GM21360 (cell line): ENCODE results near the gene SNAPC4.
"Not testable (repeated sequence)": the region's sequence is repeated elsewhere in the genome, so short reads cannot be mapped to it uniquely, and the experiment has no call there.

Experiments
- ATAC-seq: cut with Tn5 transposase; IDR thresholded peaks from one replicate; pipeline ENCODE4 v1.9.1; 2021; ENCODE audit warnings: mild to moderate bottlenecking, moderate library complexity; ENCODE audit not compliant: unreplicated experiment

The SNAPC4 gene

GRCh38 chr9:136433043-136433715 is 33.2 kb upstream of the SNAPC4 start:
- ATAC-seq: no peak

- ATAC-seq: no peak
These were observed 32.6 kb upstream of the SNAPC4 start for GRCh38 chr9:136432591-136432990.

- no peak for ATAC-seq
These were observed 31.9 kb upstream of the SNAPC4 start for GRCh38 chr9:136431782-136432350.

GRCh38 chr9:136430588-136431234 is 30.7 kb upstream of the SNAPC4 start:
- no peak for ATAC-seq

GRCh38 chr9:136429683-136430491 is 29.9 kb upstream of the SNAPC4 start:
- no peak for ATAC-seq

- no peak for ATAC-seq
These were observed 29.2 kb upstream of the SNAPC4 start for GRCh38 chr9:136429075-136429628.

GRCh38 chr9:136426787-136427186 is 26.8 kb upstream of the SNAPC4 start:
- no peak for ATAC-seq

- not testable (repeated sequence) for ATAC-seq
These were observed 25.4 kb upstream of the SNAPC4 start for GRCh38 chr9:136425367-136425766.

GRCh38 chr9:136424750-136425362 is 24.9 kb upstream of the SNAPC4 start:
- ATAC-seq: no peak

GRCh38 chr9:136423432-136424146 is 23.6 kb upstream of the SNAPC4 start:
- ATAC-seq: no peak

- ATAC-seq: no peak
These were observed 22.9 kb upstream of the SNAPC4 start for GRCh38 chr9:136422876-136423275.

- ATAC-seq: no peak
These were observed 21.8 kb upstream of the SNAPC4 start for GRCh38 chr9:136421791-136422190.

- no peak for ATAC-seq
These were observed 19.1 kb upstream of the SNAPC4 start for GRCh38 chr9:136419092-136419420.

- ATAC-seq: no peak
These were observed 18.5 kb upstream of the SNAPC4 start for GRCh38 chr9:136418182-136419091.

GRCh38 chr9:136416914-136417313 is 16.9 kb upstream of the SNAPC4 start:
- no peak for ATAC-seq

- no peak for ATAC-seq
These were observed 16.5 kb upstream of the SNAPC4 start for GRCh38 chr9:136416427-136416826.

- ATAC-seq: no peak
These were observed 13.0 kb upstream of the SNAPC4 start for GRCh38 chr9:136412962-136413361.

- no peak for ATAC-seq
These were observed 11.4 kb upstream of the SNAPC4 start for GRCh38 chr9:136411378-136411777.
